RWPE2 (cell line): ENCODE measurements around the gene LRRC25.

Source experiments
- ATAC-seq: fragments of 200-7000 bp; cut with Tn5 transposase; 3 replicates; pipeline ENCODE4 v1.9.1; 2021; ENCODE audit warnings: low read depth
- DNase-seq: peaks from one replicate; pipeline ENCODE4 v3.0.0-alpha.2; 2020; ENCODE audit warnings: low spot score
- H3K27ac ChIP-seq: fragments of 450-650 bp; 2 replicates; pipeline ENCODE4 v1.5.1; 2017; ENCODE audit warnings: mild to moderate bottlenecking; ENCODE audit not compliant: poor library complexity, severe bottlenecking
- H3K27me3 ChIP-seq: fragments of 250-450 bp; sonication (Bioruptor Pico); 2 replicates; pipeline ENCODE4 v1.5.1; 2021; ENCODE audit warnings: mild to moderate bottlenecking, moderate library complexity; ENCODE audit not compliant: insufficient read depth, poor library complexity, severe bottlenecking
- H3K36me3 ChIP-seq: fragments of 250-450 bp; sonication (Bioruptor Pico); 2 replicates; pipeline ENCODE4 v1.5.1; 2020; ENCODE audit warnings: low read depth, mild to moderate bottlenecking, moderate library complexity
- H3K4me1 ChIP-seq: fragments of 250-450 bp; sonication (Bioruptor Pico); 2 replicates; pipeline ENCODE4 v1.5.1; 2021; ENCODE audit warnings: mild to moderate bottlenecking, moderate library complexity; ENCODE audit not compliant: insufficient read depth, poor library complexity, severe bottlenecking
- H3K4me3 ChIP-seq: fragments of 250-450 bp; sonication (Bioruptor Pico); 2 replicates; pipeline ENCODE4 v1.5.1; 2021; ENCODE audit warnings: mild to moderate bottlenecking, moderate library complexity; ENCODE audit not compliant: severe bottlenecking
- H3K9me3 ChIP-seq: fragments of 250-450 bp; sonication (Bioruptor Pico); 2 replicates; pipeline ENCODE4 v1.5.1; 2021; ENCODE audit warnings: mild to moderate bottlenecking, moderate library complexity; ENCODE audit not compliant: severe bottlenecking
- TF ChIP-seq, protein P1 (sequence below): fragments of 450-650 bp; IDR thresholded peaks from one replicate; pipeline ENCODE4 v1.5.1; 2017; ENCODE audit warnings: mild to moderate bottlenecking, moderate library complexity; ENCODE audit not compliant: poor library complexity, severe bottlenecking

Gene LRRC25

DNA sequence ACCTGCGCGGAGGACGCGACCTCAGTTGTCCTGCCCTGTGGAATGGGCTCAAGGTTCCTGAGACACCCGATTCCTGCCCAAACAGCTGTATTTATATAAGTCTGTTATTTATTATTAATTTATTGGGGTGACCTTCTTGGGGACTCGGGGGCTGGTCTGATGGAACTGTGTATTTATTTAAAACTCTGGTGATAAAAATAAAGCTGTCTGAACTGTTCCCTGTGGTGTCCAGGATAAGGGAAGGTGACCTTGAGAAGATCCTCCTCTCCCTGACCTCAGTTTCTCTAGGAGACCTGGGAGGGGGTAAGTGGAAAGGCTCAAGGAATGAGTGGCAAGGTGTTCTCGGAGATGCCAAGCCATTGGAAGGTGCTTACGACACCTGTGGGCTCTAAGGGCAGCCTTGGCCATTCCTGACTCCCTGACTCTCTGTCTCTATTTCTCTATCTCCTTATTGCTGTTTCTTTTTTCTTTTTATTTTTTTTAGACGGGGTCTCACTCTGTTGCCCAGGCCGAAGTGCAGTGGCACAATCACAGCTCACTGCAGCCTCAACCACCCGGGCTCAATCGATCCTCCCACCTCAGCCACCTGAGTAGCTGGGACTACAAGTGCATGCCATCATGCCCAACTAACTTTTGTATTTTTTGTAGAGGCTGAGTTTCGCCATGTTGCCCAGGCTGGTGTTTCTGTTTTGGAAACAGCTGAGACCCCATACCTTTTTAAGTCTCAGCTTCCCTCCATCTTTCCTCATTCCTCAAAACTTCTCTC is 8.3 kb downstream of the LRRC25 start:
- no peak for ATAC-seq
- Histone ChIP-seq H3K27me3 (no peaks in the 10 kb centered on the region), H3K27ac (no peak overlapping the region), H3K36me3 (peaks cover 19% of the 10 kb centered on the region), H3K9me3 (no peaks in the 10 kb centered on the region), H3K4me1 (peaks cover 14% of the 10 kb centered on the region), H3K4me3 (no peak overlapping the region)
- TF ChIP-seq, protein P1, sequence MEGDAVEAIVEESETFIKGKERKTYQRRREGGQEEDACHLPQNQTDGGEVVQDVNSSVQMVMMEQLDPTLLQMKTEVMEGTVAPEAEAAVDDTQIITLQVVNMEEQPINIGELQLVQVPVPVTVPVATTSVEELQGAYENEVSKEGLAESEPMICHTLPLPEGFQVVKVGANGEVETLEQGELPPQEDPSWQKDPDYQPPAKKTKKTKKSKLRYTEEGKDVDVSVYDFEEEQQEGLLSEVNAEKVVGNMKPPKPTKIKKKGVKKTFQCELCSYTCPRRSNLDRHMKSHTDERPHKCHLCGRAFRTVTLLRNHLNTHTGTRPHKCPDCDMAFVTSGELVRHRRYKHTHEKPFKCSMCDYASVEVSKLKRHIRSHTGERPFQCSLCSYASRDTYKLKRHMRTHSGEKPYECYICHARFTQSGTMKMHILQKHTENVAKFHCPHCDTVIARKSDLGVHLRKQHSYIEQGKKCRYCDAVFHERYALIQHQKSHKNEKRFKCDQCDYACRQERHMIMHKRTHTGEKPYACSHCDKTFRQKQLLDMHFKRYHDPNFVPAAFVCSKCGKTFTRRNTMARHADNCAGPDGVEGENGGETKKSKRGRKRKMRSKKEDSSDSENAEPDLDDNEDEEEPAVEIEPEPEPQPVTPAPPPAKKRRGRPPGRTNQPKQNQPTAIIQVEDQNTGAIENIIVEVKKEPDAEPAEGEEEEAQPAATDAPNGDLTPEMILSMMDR: no peak
- DNase-seq: no peak

DNA sequence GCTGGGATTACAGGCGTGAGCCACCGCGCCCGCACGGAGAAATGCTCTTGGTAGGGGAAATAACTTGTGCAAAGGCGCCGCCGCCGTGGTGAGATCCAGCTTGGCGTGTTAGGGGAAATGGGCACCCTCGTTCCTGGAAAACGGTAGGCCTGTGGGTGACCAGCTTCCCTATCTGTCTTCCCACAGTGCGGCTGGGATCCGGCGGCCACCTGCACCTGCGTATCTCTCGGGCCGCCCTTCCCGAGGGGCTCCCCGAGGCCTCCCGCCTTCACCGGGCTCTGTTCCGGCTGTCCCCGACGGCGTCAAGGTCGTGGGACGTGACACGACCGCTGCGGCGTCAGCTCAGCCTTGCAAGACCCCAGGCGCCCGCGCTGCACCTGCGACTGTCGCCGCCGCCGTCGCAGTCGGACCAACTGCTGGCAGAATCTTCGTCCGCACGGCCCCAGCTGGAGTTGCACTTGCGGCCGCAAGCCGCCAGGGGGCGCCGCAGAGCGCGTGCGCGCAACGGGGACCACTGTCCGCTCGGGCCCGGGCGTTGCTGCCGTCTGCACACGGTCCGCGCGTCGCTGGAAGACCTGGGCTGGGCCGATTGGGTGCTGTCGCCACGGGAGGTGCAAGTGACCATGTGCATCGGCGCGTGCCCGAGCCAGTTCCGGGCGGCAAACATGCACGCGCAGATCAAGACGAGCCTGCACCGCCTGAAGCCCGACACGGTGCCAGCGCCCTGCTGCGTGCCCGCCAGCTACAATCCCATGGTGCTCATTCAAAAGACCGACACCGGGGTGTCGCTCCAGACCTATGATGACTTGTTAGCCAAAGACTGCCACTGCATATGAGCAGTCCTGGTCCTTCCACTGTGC is 9.1 kb downstream of the LRRC25 start:
- Histone ChIP-seq H3K27me3 (no peaks in the 10 kb centered on the region), H3K27ac (no peak overlapping the region), H3K4me1 (peaks cover 14% of the 10 kb centered on the region), H3K36me3 (peaks cover 19% of the 10 kb centered on the region), H3K4me3 (peak overlapping the region; percentile 10), H3K9me3 (no peaks in the 10 kb centered on the region)
- ATAC-seq: peak; percentile 32; the same call in 1 of the 3 replicates
- no peak for DNase-seq
- TF ChIP-seq, protein P1: peak; percentile 94

DNA sequence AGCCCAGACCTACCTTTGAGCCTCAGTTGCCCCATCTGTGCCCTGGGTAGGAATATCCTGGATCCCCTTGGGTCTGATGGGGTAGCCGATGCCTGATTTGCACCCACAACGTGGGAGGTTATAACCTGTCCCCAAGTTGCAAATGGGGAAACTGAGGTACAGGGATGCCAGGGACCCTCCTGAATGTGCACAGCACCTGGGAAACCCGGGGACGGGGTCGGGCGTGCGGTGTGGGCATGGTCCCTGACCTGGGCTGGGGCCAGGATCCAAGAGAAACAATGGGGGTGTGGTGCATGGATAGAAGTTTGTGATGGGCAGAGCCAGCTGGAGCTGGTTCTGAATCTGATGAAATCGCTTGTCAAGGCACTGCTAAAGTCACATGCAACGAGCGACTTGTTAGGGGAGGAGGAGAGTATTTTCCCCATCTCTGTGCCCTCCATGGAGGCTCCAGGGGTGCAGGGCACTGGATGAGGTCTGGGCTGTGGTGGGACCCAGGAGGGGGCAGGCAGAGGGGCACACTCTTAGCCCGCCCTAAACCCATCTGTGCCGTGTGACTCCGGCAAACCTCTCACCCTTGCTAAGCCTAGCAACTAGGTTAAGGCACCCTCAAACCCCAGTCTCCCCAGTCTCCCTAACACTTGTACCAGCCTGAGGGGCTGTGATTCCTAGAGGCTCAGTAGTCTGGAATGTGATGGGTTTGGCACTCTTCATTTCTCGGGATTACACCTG is 10.7 kb downstream of the LRRC25 start:
- no peaks in the 10 kb centered on the region for H3K9me3 ChIP-seq
- no peak overlapping the region for H3K27ac ChIP-seq
- no peaks in the 10 kb centered on the region for H3K27me3 ChIP-seq
- H3K4me1 ChIP-seq: peaks cover 14% of the 10 kb centered on the region
- DNase-seq (no peak), ATAC-seq (peak; percentile 19; the same call in 1 of the 3 replicates)
- peak overlapping the region; percentile 49 for H3K4me3 ChIP-seq
- H3K36me3 ChIP-seq: peaks cover 19% of the 10 kb centered on the region
- TF ChIP-seq, protein P1: no peak

DNA sequence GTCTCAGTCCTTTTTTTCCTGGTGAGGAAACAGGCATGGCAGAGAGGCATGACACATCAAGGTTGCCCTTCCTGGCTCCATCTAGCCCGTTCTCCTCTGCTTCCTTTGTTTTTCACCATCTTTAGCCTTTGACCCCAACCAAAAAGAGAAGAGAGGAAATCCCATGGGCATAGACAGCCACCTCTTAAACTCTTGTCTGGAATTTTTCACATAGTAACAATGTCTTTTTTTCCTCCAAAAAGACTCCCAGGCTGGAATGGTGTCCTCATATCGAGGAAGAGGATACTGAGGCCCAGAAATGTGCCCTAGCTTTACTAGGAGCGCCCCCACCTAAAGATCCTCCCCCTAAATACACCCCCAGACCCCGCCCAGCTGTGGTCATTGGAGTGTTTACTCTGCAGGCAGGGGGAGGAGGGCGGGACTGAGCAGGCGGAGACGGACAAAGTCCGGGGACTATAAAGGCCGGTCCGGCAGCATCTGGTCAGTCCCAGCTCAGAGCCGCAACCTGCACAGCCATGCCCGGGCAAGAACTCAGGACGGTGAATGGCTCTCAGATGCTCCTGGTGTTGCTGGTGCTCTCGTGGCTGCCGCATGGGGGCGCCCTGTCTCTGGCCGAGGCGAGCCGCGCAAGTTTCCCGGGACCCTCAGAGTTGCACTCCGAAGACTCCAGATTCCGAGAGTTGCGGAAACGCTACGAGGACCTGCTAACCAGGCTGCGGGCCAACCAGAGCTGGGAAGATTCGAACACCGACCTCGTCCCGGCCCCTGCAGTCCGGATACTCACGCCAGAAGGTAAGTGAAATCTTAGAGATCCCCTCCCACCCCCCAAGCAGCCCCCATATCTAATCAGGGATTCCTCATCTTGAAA is 11.5 kb downstream of the LRRC25 start, which contains the start of gene GDF15:
TSS of gene GDF15 (plus strand) at position 484 of the 868 bp plus-strand sequence. CDS start at position 516, 32 bp downstream.
- no peaks in the 10 kb centered on the region for H3K9me3 ChIP-seq
- H3K27ac ChIP-seq: no peak within 1 kb of the TSS
- peaks cover 14% of the 10 kb centered on the region for H3K4me1 ChIP-seq
- DNase-seq: no peak
- ATAC-seq: peak; percentile 66; the same call in 2 of the 3 replicates
- no peaks in the 10 kb centered on the region for H3K27me3 ChIP-seq
- peak within 1 kb of the TSS; percentile 49 for H3K4me3 ChIP-seq
- TF ChIP-seq, protein P1: peak; percentile 59
- peaks cover 19% of the 10 kb centered on the region for H3K36me3 ChIP-seq
